ENCODE measurements around the gene FOXP3.

- TF ChIP-seq, protein P1, sequence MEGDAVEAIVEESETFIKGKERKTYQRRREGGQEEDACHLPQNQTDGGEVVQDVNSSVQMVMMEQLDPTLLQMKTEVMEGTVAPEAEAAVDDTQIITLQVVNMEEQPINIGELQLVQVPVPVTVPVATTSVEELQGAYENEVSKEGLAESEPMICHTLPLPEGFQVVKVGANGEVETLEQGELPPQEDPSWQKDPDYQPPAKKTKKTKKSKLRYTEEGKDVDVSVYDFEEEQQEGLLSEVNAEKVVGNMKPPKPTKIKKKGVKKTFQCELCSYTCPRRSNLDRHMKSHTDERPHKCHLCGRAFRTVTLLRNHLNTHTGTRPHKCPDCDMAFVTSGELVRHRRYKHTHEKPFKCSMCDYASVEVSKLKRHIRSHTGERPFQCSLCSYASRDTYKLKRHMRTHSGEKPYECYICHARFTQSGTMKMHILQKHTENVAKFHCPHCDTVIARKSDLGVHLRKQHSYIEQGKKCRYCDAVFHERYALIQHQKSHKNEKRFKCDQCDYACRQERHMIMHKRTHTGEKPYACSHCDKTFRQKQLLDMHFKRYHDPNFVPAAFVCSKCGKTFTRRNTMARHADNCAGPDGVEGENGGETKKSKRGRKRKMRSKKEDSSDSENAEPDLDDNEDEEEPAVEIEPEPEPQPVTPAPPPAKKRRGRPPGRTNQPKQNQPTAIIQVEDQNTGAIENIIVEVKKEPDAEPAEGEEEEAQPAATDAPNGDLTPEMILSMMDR (conservative IDR thresholded peaks at IDR 0.05; ENCODE audit: low read depth, low read length), result no peak
- TF ChIP-seq RCOR1 (IDR thresholded peaks at IDR 0.05; ENCODE audit: insufficient replicate concordance, low read length) (no peak), MAZ (IDR thresholded peaks at IDR 0.05; ENCODE audit: borderline replicate concordance, low read depth, low read length) (no peak), POLR2A (IDR thresholded peaks at IDR 0.05; ENCODE audit: low read depth, low read length) (no peak), MXI1 (IDR thresholded peaks at IDR 0.05; ENCODE audit: borderline replicate concordance, low read depth, low read length) (no peak), NFE2L2 (IDR thresholded peaks at IDR 0.05; ENCODE audit: low read depth, low read length) (no peak), RAD21 (IDR thresholded peaks at IDR 0.05; ENCODE audit: low read length) (no peak)
These were observed 7.3 kb downstream of the FOXP3 start for GRCh38 chrX:49257074-49257790.
